Middle frontal gyrus (tissue), 1 donor: ENCODE results near the gene PFKP.

ENCODE experiments used
- DNase-seq: peaks from one replicate; pipeline ENCODE4 v3.0.0-alpha.2; 2015; ENCODE audit warnings: low spot score; ENCODE audit errors: extremely low spot score

PFKP gene

DNA sequence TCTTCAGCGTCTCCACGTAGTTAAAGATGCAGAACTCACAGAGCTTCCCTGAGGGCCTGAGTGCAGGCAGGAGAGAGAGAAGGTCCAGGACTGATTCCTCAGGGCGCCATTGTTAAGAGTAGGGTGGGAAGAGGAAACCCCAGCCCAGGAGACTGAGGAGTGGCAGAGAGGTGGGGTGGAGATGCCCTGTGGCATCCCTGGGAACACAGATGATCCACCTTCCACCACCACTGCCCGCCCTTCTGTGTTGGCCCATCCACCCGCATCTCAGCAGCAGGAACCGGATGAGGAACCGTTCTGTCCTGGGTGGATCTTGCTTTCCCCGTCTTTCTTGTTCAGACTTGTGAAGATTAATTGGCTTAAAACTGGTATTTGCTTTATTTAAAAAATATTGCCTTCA lies 48.3 kb downstream of the PFKP start:
- DNase-seq, result no peak

GRCh38 chr10:3116508-3117100 lies 49.3 kb downstream of the PFKP start:
- no peak for DNase-seq

- DNase-seq, result no peak
Observed at GRCh38 chr10:3117486-3117885, 50.1 kb downstream of the PFKP start.

GRCh38 chr10:3118641-3119091 lies 51.3 kb downstream of the PFKP start:
- DNase-seq, result no peak

DNA sequence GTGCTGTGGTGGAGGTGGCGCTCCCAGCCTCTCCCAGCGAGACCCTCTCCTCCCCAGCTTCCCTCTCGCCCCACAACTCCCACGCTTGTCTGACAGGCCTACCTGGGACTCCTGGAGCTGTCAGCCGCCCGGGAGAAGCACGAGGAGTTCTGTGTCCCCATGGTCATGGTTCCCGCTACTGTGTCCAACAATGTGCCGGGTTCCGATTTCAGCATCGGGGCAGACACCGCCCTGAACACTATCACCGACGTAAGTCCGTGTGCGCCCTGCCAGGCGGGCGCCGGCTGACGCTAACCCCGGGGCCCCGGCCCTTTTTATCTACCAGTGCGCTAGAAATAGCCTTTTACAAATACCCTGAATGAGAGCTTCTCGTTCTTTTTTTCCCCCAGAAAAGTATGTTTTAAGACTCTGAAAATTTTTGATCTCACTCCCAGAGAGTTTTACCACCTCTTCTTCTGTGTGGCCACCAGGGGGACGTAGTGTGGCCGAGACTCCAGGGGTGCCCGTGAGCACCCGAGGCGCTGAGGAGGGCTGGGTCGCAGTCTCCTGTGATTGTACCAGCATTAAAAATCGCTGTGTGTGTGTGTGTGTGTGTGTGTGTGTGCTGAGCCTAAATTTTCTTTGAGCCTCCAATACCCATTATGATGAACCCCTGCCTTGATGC lies 52.6 kb downstream of the PFKP start:
- no peak for DNase-seq

GRCh38 chr10:3122034-3122433 lies 54.7 kb downstream of the PFKP start:
- DNase-seq, result no peak

DNA sequence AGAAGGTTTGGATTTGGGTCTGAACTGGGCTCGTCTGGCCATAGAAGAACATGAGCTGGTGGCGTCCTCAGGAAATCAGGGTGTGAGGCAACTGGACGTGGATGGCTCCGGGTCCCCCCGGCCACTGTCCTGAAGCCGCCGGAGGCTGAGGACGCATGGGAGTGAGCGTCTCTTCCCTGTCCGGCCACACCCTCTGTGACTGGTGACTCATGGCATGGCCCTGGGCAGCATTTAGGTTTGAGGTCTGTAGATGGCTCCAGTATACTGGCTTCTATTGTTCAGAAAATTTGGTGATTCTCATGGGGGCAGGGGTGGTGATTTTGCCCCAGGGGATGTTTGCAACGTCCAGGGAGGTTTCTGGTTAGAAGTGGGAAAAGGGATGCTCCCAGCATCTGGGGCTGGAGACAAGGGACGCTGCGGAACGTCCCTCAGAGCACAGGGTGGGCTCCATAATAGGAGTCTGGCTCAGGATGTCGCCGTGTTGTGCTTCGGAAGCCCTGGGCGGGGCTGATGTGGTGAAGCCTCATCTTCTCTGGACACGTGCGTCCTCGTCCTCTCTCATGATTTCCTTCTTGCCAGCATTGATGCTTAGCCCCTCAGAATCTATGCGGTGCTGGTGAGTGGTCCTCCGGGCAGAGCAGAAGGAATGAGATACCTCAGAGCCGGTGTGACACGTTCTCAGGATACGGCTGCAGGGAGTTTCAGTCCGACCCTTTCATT lies 55.3 kb downstream of the PFKP start:
- no peak for DNase-seq

- no peak for DNase-seq
Observed at GRCh38 chr10:3123571-3124411, 56.4 kb downstream of the PFKP start.

DNA sequence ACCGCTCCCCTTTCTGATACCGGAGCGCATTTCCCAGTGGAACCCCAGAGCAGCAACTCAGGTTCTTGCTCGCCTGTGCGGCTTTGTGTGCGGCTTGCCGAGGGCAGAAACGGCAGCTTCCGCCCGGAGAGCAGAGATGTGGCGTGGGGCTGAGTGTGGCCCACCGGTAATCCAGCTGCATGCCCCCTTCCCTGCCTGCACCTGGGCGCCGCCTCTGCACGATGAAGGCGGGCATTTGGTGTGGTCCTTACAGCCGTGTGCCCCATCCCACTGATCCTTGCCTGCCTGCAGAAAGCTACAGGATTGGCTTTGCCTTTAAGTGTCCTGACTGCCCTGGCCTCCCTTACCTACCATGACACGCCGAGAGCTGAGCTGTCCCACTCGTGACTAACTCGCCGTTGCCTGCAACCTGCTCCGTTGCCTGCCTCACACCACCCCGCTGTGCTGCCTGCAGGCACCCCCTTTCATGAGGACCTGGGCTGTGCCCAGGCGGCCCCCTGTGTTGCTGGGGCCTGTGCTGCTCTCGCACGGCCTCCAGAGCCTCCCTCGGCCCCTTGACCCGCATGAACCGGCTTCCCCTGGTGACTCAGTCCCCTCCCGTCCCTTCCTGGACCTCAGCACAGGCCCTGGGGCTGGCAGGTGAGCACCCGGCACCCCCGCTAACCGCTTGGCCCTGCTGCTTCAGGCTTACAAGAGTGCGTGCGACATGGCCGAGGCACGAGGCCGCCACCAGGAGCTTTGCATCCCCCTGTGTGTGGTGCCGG lies 57.2 kb downstream of the PFKP start:
- DNase-seq, result no peak

DNA sequence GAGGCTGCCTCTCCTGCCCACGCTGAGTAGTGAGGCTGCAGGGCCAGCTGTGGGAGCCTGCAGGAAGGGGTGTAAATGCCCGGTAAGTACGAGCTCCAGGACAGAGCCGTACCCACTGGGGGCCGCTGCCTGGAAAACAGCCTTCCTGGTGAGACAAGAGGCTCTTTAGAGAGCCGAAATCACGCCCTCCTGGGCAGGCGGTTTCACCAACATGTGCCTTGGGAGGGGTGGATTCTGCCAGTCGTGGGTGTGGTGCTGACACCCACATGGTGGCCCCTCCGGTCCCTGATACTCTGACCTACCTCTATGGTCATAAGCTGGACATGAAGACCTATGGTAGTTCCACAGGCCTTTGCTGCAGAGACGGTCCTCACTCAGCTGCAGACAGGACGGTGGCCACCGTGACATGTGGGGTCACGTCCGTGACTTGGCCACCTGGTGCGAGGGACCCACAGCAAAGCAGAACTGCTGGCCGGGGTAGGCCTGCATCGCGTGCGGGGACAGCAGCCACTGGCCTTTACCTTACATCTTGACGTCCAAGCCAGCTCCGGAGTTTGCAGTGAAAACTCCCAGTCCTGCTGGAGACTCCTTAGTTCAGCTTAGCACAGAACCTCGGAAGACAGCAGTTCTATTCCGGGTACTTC lies 58.3 kb downstream of the PFKP start:
- DNase-seq, result no peak

- no peak for DNase-seq
Observed at GRCh38 chr10:3126249-3126648, 58.9 kb downstream of the PFKP start.

GRCh38 chr10:3126741-3127346 lies 59.5 kb downstream of the PFKP start:
- DNase-seq, result no peak

DNA sequence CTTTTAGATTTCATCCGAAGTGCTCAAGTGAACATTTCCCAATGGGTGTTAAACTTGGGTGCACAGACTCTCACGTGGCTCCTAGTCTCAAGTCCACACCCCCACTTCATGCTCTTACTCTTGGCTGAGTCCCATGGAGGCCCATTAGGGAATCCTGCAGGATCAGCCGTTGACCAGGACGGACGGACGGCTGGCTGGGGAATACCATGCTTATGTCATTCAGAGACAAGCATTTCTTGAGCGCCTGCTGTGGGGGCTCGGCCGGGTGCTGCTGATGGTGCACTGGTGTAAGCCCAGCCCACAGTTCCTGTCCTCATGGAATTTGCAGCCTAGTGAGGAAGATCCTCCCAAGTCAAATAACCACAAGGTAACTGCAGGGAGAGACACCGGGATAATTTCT lies 60.6 kb downstream of the PFKP start:
- no peak for DNase-seq

- DNase-seq, result no peak
Observed at GRCh38 chr10:3128379-3129130, 61.2 kb downstream of the PFKP start.

DNA sequence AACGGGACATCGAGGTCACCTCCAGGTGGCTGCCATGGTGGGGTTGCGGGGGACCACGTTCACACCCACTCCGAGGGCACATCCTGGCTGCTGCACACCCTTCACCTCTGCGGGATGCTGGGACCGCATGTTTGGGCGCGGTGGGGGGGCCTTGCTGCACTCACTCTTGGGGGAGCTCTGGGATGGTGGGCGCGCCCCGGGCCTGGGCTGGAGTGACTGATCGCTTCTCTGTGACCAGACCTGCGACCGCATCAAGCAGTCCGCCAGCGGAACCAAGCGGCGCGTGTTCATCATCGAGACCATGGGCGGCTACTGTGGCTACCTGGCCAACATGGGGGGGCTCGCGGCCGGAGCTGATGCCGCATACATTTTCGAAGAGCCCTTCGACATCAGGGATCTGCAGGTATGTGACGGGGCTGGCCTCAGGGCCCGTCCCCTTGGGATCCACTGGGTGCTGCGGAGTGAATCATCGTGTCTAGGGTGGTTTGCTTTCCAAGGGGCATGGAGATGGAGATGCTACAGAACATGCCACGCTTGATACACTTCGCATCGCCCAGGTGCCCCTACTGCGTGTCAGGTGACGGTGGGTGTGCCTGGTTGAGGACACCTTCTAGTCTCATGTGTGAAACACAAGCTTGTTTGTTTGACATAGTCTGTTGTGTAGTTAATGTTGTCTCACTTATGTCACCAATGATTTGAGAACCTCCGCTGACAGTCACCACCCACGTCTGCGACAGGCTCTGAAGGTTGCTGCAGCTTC lies 62.4 kb downstream of the PFKP start:
- DNase-seq, result no peak

GRCh38 chr10:3131098-3131497 lies 63.8 kb downstream of the PFKP start:
- no peak for DNase-seq

DNA sequence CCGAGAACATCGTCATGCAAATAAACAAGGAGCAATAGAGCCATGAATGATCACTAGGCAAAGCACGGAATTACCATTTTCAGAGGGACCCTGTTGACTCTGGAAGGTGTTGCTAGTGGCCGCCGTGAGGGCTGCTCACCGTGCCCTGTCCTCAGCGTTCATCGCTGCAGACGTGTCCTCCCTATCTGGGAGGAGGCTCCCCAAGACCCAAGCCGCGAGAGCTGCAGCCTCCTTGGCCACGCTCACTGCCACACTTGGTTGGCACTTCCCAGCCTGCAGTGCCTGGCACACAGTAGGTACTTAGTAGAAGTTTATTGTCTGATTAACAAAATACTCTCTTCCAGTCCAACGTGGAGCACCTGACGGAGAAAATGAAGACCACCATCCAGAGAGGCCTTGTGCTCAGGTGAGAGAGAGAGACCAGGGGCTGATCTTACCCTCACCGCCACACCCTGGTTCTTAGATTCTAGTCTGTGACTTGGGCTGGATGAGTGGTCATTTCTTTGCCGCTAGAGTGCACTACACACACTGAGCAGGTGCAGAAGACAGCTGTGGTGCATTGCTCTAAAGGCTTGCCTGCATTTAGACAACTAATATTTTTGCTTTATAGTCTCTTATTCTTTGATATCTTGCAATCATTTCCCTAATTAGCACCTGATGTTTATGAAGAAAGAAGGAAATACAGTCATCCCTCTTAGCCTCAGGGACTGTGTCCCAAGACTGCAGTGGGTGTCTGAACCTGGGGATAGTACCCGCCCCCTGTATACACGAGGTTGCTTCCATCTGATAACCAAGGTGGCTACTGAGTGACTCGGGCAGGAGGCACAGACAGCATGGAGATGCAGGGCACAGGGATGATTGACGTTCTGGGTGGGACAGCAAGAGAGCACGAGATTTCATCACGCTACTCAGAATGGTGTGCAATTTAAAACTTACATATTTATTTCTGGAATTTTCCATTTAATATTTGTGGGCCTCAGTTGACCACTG lies 65.0 kb downstream of the PFKP start:
- DNase-seq, result no peak
